Measurements from ENCODE around the gene CELF1. TPM values are rescaled to one million over a fixed set of nuclear protein-coding genes. Genes with fewer than 3 reads are reported as not detected.

The CELF1 gene
- total and polyA plus RNA-seq, 2 of the 13 experiments (the other 11 are each of a cell fraction or from before 2014, with no cell fraction given): 69.0 to 80.1 TPM

- TF ChIP-seq PAWR (CRISPR knock-in tag; IDR thresholded peaks at IDR 0.05; ENCODE audit: borderline replicate concordance): no peak
- TF ChIP-seq POGZ (CRISPR knock-in tag; IDR thresholded peaks at IDR 0.05): peak; percentile 15; the same call in 1 of the 2 replicates
- TF ChIP-seq ZNF329 (CRISPR knock-in tag; IDR thresholded peaks at IDR 0.05; ENCODE audit: low read depth): no peak
- peak; percentile 50; the same call in 1 of the 2 replicates for TF ChIP-seq ZNF205 (CRISPR knock-in tag; IDR thresholded peaks at IDR 0.05)
- TF ChIP-seq POLR2A (IDR thresholded peaks at IDR 0.05; ENCODE audit: insufficient read depth in 1 of 2, low read depth in 2 of 2, low read length in 2 of 2): peak; percentile 79
- no peak for TF ChIP-seq CHD4 (IDR thresholded peaks at IDR 0.05; ENCODE audit: borderline replicate concordance, low read length)
- TF ChIP-seq ZSCAN22 (CRISPR knock-in tag; IDR thresholded peaks at IDR 0.05): no peak
- TF ChIP-seq SALL2 (CRISPR knock-in tag; IDR thresholded peaks at IDR 0.05): peak; percentile 87
- no peak for TF ChIP-seq NR2F1 (CRISPR knock-in tag; IDR thresholded peaks at IDR 0.05)
- no peak; the same call in 1 of the 2 replicates for TF ChIP-seq IRX3 (CRISPR knock-in tag; IDR thresholded peaks at IDR 0.05; ENCODE audit: borderline replicate concordance, low read depth)
- TF ChIP-seq CHCHD3 (CRISPR knock-in tag; IDR thresholded peaks at IDR 0.05): peak; percentile 13; the same call in 1 of the 2 replicates
- no peak for TF ChIP-seq SRSF1 (optimal IDR thresholded peaks at IDR 0.05; ENCODE audit: low read depth, low read length)
- no peak; the same call in 1 of the 2 replicates for TF ChIP-seq ZFAT (CRISPR knock-in tag; conservative IDR thresholded peaks at IDR 0.05)
- 0 out of 2 replicates have a peak, but pooled peaks have one; percentile 30 for TF ChIP-seq ZNF766 (CRISPR knock-in tag; IDR thresholded peaks at IDR 0.05; ENCODE audit: borderline replicate concordance)
- TF ChIP-seq GATA4 (IDR thresholded peaks at IDR 0.05; ENCODE audit: borderline replicate concordance, low read depth): no peak
- TF ChIP-seq TAF1 (CRISPR knock-in tag; IDR thresholded peaks at IDR 0.05): peak; percentile 73
- TF ChIP-seq ZNF180 (CRISPR knock-in tag; IDR thresholded peaks at IDR 0.05; ENCODE audit: borderline replicate concordance, low read depth): no peak
- no peak for TF ChIP-seq NFE2 (CRISPR knock-in tag; IDR thresholded peaks at IDR 0.05)
- TF ChIP-seq HNF1A (IDR thresholded peaks at IDR 0.05; ENCODE audit: low read depth): no peak
- no peak for TF ChIP-seq HNF1A (CRISPR knock-in tag; IDR thresholded peaks at IDR 0.05; ENCODE audit: borderline replicate concordance)
- no peak for TF ChIP-seq ZSCAN20 (CRISPR knock-in tag; IDR thresholded peaks at IDR 0.05; ENCODE audit: borderline replicate concordance)
- TF ChIP-seq BCL3 (CRISPR knock-in tag; IDR thresholded peaks at IDR 0.05): peak; percentile 23; the same call in 1 of the 2 replicates
- TF ChIP-seq ZNF720 (CRISPR knock-in tag; IDR thresholded peaks at IDR 0.05): no peak
- TF ChIP-seq GTF3A (CRISPR knock-in tag; conservative IDR thresholded peaks at IDR 0.05): no peak
- no peak for TF ChIP-seq SSRP1 (CRISPR knock-in tag; IDR thresholded peaks at IDR 0.05)
- no peak for TF ChIP-seq MIXL1 (CRISPR knock-in tag; IDR thresholded peaks at IDR 0.05)
- peak; percentile 92 for TF ChIP-seq YY1 (IDR thresholded peaks at IDR 0.05; ENCODE audit: insufficient read depth, insufficient replicate concordance, low read depth, low read length)
Observed at GRCh38 chr11:47565340-47566148, 12.6 kb upstream of the CELF1 start, which contains the start of gene PTPMT1 (continued).
